HepG2 (cell line): ENCODE measurements around the gene AGAP1. TPM values are rescaled to one million over a fixed set of nuclear protein-coding genes. Genes with fewer than 3 reads are reported as not detected.

ENCODE experiments used
- ARID5B ChIP-seq: IDR thresholded peaks from 2 replicates; pipeline ENCODE4 v1.4.0; 2020; ENCODE audit warnings: mild to moderate bottlenecking, missing genetic modification reagents
- BRD4 ChIP-seq: sonication (generic); formaldehyde crosslinking; IDR thresholded peaks from 2 replicates; pipeline ENCODE4 v1.4.0; 2020; ENCODE audit warnings: missing genetic modification reagents
- DNMT3B ChIP-seq: conservative IDR thresholded peaks from 2 replicates; pipeline ENCODE4 v1.6.1; 2016; ENCODE audit warnings: missing biosample characterization, control low read depth
- ERF ChIP-seq: IDR thresholded peaks from 2 replicates; pipeline ENCODE4 v1.6.1; 2018; ENCODE audit warnings: missing biosample characterization, missing genetic modification reagents
- FOXM1 ChIP-seq: sonication (generic); formaldehyde crosslinking; IDR thresholded peaks from 2 replicates; pipeline ENCODE4 v1.5.0; 2020; ENCODE audit warnings: missing genetic modification reagents
- GMEB2 ChIP-seq: IDR thresholded peaks from 2 replicates; pipeline ENCODE4 v1.6.1; 2016; ENCODE audit warnings: missing biosample characterization, missing genetic modification reagents, low read depth
- HMGXB3 ChIP-seq: sonication (generic); formaldehyde crosslinking; IDR thresholded peaks from 2 replicates; pipeline ENCODE4 v1.4.0; 2020; ENCODE audit warnings: missing genetic modification reagents, borderline replicate concordance
- HOXA3 ChIP-seq: sonication (generic); formaldehyde crosslinking; IDR thresholded peaks from 2 replicates; pipeline ENCODE4 v1.5.0; 2020; ENCODE audit warnings: missing genetic modification reagents
- MEIS2 ChIP-seq: sonication (generic); formaldehyde crosslinking; IDR thresholded peaks from 2 replicates; pipeline ENCODE4 v1.9.0; 2021; ENCODE audit warnings: mild to moderate bottlenecking, missing genetic modification reagents
- NFYC ChIP-seq: IDR thresholded peaks from 2 replicates; pipeline ENCODE4 v1.6.1; 2016; ENCODE audit warnings: missing genetic modification reagents, missing compliant biosample characterization
- SSRP1 ChIP-seq: IDR thresholded peaks from 2 replicates; pipeline ENCODE4 v1.6.1; 2016; ENCODE audit warnings: control low read depth
- YEATS4 ChIP-seq: sonication (generic); formaldehyde crosslinking; IDR thresholded peaks from 2 replicates; pipeline ENCODE4 v1.4.0; 2020; ENCODE audit warnings: missing genetic modification reagents, borderline replicate concordance
- ZBTB49 ChIP-seq: sonication (generic); formaldehyde crosslinking; IDR thresholded peaks from 2 replicates; pipeline ENCODE4 v1.4.0; 2020; ENCODE audit warnings: missing genetic modification reagents, borderline replicate concordance
- ZNF124 ChIP-seq: sonication (generic); formaldehyde crosslinking; IDR thresholded peaks from 2 replicates; pipeline ENCODE4 v1.4.0; 2020; ENCODE audit warnings: missing genetic modification reagents
- ZNF263 ChIP-seq: sonication (generic); formaldehyde crosslinking; IDR thresholded peaks from 2 replicates; pipeline ENCODE4 v1.4.0; 2020; ENCODE audit warnings: missing genetic modification reagents
- ZNF761 ChIP-seq: sonication (generic); formaldehyde crosslinking; conservative IDR thresholded peaks from 2 replicates; pipeline ENCODE4 v1.4.0; 2020; ENCODE audit warnings: mild to moderate bottlenecking, missing genetic modification reagents
- ZNF782 ChIP-seq: sonication (generic); formaldehyde crosslinking; IDR thresholded peaks from 2 replicates; pipeline ENCODE4 v1.4.0; 2020; ENCODE audit warnings: missing genetic modification reagents, mild to moderate bottlenecking, borderline replicate concordance
- ZNF879 ChIP-seq: sonication (generic); formaldehyde crosslinking; IDR thresholded peaks from 2 replicates; pipeline ENCODE4 v1.8.1; 2023; ENCODE audit warnings: missing genetic modification reagents
- polyA plus RNA-seq, 8 experiments: library from polyadenylated mRNA; depleted of rRNA in 3 of 8; stranded (reverse) in 7 of 8; unstranded in 1 of 8; fragments of >200 nt; fragmentation: Illumina TruSeq in 4 of 8; extraction: Trizol in 4 of 8; gene quantifications; 2 replicates each; pipeline versions ENCODE4 v1.2.1 to v1.2.3, GENCODE V29; 2011 to 2016; ENCODE audit warnings: low read depth in 4 of 8, missing spikeins in 1 of 8, mixed read lengths in 1 of 8; ENCODE audit not compliant: insufficient read depth in 1 of 8
- total RNA-seq, 5 experiments: library from RNA; depleted of rRNA; stranded (reverse); fragments of >200 nt; fragmentation: Illumina TruSeq; extraction: Trizol; gene quantifications; 2 replicates each; pipeline ENCODE4 v1.2.3, GENCODE V29; 2016; ENCODE audit warnings: low read depth in 1 of 5

Gene AGAP1
- total and polyA plus RNA-seq, 2 of the 13 experiments (the other 11 are each of a cell fraction or from before 2014, with no cell fraction given), result 21.2 to 32.7 TPM

- no peak for TF ChIP-seq GMEB2 (CRISPR knock-in tag)
- TF ChIP-seq ZBTB49 (CRISPR knock-in tag), result no peak
- no peak for TF ChIP-seq FOXM1
- TF ChIP-seq ZNF879 (CRISPR knock-in tag), result no peak
- TF ChIP-seq ERF, result peak; percentile 51; the same call in 1 of the 2 replicates
- no peak for TF ChIP-seq ZNF761 (CRISPR knock-in tag)
- TF ChIP-seq YEATS4 (CRISPR knock-in tag), result no peak
- no peak for TF ChIP-seq NFYC (CRISPR knock-in tag)
- TF ChIP-seq HMGXB3 (CRISPR knock-in tag), result no peak
- TF ChIP-seq ZNF124, result no peak
- TF ChIP-seq ZNF263 (CRISPR knock-in tag), result peak; percentile 48
- TF ChIP-seq ARID5B (CRISPR knock-in tag), result peak; percentile 84
- no peak for TF ChIP-seq SSRP1
- no peak for TF ChIP-seq ZNF782 (CRISPR knock-in tag)
- TF ChIP-seq DNMT3B (CRISPR knock-in tag), result no peak
- peak; percentile 73; the same call in 1 of the 2 replicates for TF ChIP-seq BRD4 (CRISPR knock-in tag)
- no peak for TF ChIP-seq MEIS2 (CRISPR knock-in tag)
- TF ChIP-seq HOXA3 (CRISPR knock-in tag), result peak; percentile 19; the same call in 1 of the 2 replicates
These were observed 612.2 kb downstream of the AGAP1 start (continued) for GRCh38 chr2:236105955-236106607.
